Transverse colon (tissue), 3 donors: Measurements from ENCODE around the gene OOSP4B.

ENCODE experiments used
- CTCF ChIP-seq, 5 experiments: fragments of 200-600 bp in 3 of 5; fragments of 450-650 bp in 2 of 5; sonication (generic) in 3 of 5; IDR thresholded peaks; 1 replicate in 2 of 5; 2 replicates in 3 of 5; pipeline ENCODE4 v1.5.1; 2016 to 2017; ENCODE audit warnings: antibody characterized with exemption in 5 of 5, inconsistent platforms in 3 of 5, mild to moderate bottlenecking in 2 of 5, moderate library complexity in 1 of 5
- POLR2A ChIP-seq: fragments of 450-650 bp; IDR thresholded peaks from one replicate; pipeline ENCODE4 v1.6.1; 2016; ENCODE audit warnings: antibody characterized with exemption, mild to moderate bottlenecking, moderate library complexity

DNA sequence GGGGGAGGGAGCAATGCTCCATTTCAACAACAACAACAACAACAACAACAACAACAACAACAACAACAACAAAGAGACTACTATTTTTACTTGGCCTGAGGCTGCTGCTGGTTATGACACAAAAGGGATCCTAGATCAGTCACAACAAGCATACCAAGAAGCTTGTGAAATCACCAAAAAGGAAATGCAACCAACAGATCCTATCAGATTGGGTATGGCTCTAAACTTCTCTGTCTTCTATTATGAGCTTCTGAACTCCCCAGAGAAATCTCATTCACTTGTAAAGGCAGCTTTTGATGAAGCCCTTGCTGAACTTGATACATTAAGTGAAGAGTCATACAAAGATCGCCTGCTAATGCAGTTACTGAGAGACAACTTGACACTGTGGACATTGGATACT lies 61.0 kb downstream of the OOSP4B start:
- TF ChIP-seq POLR2A = no peak
- TF ChIP-seq CTCF (IDR thresholded peaks at IDR 0.05) = no peak
